Prostate gland (tissue), 2 donors: Measurements from ENCODE around the gene KANK2. TPM values are rescaled to one million over a fixed set of nuclear protein-coding genes. Genes with fewer than 3 reads are reported as not detected.
A peak's percentile ranks its signal among the peaks of the same experiment; 100 is the strongest.

Experiments used
- DNase-seq: peaks from one replicate; pipeline ENCODE4 v3.0.0-alpha.2; 2019; ENCODE audit warnings: low spot score
- H3K27ac ChIP-seq, 2 donors: fragments of 200-600 bp; sonication (generic); 2 replicates each; pipeline ENCODE4 v1.5.1; 2017 to 2019
- H3K27me3 ChIP-seq: fragments of 200-600 bp; sonication (generic); replicated peaks from 2 replicates; pipeline ENCODE4 v1.5.1; 2019; ENCODE audit not compliant: insufficient read depth
- H3K36me3 ChIP-seq, 2 donors: fragments of 200-600 bp; sonication (generic); 1 replicate in 1 of 2; 2 replicates in 1 of 2; pipeline versions ENCODE4 v1.5.1 to v1.8.1; 2017 to 2019
- H3K4me1 ChIP-seq: fragments of 200-600 bp; sonication (generic); replicated peaks from 2 replicates; pipeline ENCODE4 v1.5.1; 2019
- H3K4me3 ChIP-seq, 2 donors: fragments of 200-600 bp; sonication (generic); 2 replicates each; pipeline ENCODE4 v1.5.1; 2017 to 2019
- H3K9me3 ChIP-seq: fragments of 200-600 bp; sonication (generic); 2 replicates; pipeline ENCODE4 v1.5.1; 2017
- POLR2A ChIP-seq: fragments of 450-650 bp; IDR thresholded peaks from one replicate; pipeline ENCODE4 v1.6.1; 2016; ENCODE audit warnings: antibody characterized with exemption, mild to moderate bottlenecking
- POLR2AphosphoS5 ChIP-seq: sonication (generic); formaldehyde crosslinking; IDR thresholded peaks from one replicate; pipeline ENCODE4 v1.6.1; 2017; ENCODE audit warnings: antibody characterized with exemption
- WGBS: methylation state at CpG from one replicate; pipeline ENCODE4 v1.1.5; 2018; 5-methylcytosine and 5-hydroxymethylcytosine counted together
- intact Hi-C: fragments of 100-400 bp; cut with DNase I; formaldehyde crosslinking; loops from one replicate; pipeline ENCODE4 v1.14.2; 2022
- total RNA-seq, 2 donors: library from RNA; depleted of rRNA; stranded (reverse); fragments of >200 nt; gene quantifications; one replicate each; pipeline ENCODE4 v1.1.0, GENCODE V29; 2016
- TF ChIP-seq, protein P1 (sequence below), 4 experiments: fragments of 200-600 bp in 2 of 4; fragments of 450-650 bp in 2 of 4; sonication (generic) in 2 of 4; IDR thresholded peaks; 1 replicate in 3 of 4; 2 replicates in 1 of 4; pipeline ENCODE4 v1.5.1; 2016 to 2019; ENCODE audit warnings: antibody characterized with exemption in 4 of 4, mild to moderate bottlenecking in 2 of 4, moderate library complexity in 2 of 4

The KANK2 gene
- total RNA-seq, 2 donors from 2014 or later: 150 to 370 TPM

DNA sequence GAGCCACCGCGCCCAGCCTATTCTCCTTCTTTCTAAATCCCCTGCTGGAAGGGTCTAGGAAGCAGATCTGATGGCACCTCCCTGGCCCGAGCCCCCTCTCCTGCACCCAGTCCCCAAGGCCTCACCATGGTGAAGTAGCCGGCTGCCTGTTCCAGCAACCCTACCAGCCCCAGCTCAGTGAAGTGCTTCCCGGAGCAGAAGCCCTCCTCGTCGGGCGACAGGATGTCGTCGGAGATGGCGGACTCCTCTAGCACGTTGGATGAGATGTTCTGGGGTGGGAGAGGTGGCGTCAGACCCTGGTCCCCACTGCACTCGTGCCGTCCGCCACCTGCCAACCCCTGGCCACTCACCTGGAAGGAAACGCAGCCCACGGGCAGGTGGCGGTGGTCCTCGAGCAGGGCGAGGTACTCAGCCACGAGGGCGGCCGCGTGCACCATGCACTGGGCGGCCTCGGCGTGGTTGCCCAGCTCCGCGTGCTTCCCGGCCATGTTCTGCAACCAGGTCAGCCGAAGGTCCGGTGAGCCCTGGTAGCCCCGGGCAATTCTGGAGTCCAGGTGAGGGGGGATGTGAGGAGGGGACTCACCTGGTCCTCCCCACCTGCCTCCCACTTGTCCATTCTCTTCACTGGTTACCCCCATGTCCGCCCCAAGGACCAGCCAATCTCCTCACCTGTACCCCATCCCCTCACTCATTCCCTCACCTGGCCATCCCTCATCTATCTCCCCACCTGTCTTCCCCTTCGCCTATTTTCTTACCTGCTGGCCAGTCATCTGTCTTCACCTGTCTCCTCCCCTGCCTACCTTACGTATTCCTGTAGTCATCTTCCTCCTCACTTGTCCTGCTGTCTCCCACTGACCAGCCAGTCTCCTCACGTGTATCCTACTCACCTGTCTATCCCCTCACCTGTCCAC is 11.5 kb upstream of the KANK2 start:
- no peak for DNase-seq
- Histone ChIP-seq H3K9me3 (no peaks in the 10 kb centered on the region), H3K4me3 (no peak overlapping the region), H3K36me3 (no peaks in the 10 kb centered on the region), H3K27ac (no peak overlapping the region), H3K27me3 (no peaks in the 10 kb centered on the region), H3K4me1 (no peaks in the 10 kb centered on the region)
- TF ChIP-seq POLR2A (no peak), POLR2AphosphoS5 (no peak)
- TF ChIP-seq, protein P1, sequence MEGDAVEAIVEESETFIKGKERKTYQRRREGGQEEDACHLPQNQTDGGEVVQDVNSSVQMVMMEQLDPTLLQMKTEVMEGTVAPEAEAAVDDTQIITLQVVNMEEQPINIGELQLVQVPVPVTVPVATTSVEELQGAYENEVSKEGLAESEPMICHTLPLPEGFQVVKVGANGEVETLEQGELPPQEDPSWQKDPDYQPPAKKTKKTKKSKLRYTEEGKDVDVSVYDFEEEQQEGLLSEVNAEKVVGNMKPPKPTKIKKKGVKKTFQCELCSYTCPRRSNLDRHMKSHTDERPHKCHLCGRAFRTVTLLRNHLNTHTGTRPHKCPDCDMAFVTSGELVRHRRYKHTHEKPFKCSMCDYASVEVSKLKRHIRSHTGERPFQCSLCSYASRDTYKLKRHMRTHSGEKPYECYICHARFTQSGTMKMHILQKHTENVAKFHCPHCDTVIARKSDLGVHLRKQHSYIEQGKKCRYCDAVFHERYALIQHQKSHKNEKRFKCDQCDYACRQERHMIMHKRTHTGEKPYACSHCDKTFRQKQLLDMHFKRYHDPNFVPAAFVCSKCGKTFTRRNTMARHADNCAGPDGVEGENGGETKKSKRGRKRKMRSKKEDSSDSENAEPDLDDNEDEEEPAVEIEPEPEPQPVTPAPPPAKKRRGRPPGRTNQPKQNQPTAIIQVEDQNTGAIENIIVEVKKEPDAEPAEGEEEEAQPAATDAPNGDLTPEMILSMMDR (IDR thresholded peaks at IDR 0.05): no peak
- 89% methylated on average over 37 of the region's 38 CpGs for WGBS
- intact Hi-C loops: no loop called here

DNA sequence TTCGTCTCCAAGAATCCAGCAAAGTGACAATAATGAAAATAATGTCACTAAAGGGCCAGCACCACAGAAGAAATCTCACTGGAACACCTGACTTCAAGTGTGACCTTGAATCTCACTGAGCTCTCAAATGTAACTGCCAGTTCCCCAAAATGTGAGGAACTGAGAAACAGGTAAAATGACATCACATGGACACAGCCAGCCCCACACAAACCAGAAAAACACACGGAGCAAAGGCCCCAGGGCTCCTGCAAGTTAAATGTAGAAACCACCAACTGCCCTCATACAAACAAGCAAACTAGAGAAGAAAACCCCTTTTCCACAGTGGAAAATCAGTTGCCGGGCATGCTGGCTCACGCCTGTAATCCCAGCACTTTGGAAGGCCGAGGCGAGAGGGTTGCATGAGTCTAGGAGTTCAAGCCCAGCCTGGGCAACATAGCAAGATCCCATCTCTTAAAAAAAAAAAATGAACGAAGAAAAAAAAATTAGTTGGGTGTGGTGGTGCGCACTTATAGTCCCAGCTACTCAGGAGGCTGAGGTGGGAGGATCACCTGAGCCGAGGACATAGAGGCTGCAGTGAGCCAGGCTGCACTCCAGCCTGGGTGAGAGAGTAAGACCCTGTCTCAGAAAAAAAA is 8.7 kb upstream of the KANK2 start:
- Histone ChIP-seq H3K27ac (no peak overlapping the region), H3K4me3 (no peak overlapping the region), H3K4me1 (no peaks in the 10 kb centered on the region), H3K9me3 (no peaks in the 10 kb centered on the region), H3K27me3 (no peaks in the 10 kb centered on the region), H3K36me3 (no peaks in the 10 kb centered on the region)
- 79% methylated on average over 9 of the region's 9 CpGs for WGBS
- intact Hi-C loops: loop anchor here (2.0 kb wide), 1 partner anchor 173 kb away; no protein-coding TSS in a partner anchor
- no peak for DNase-seq
- TF ChIP-seq, protein P1 (IDR thresholded peaks at IDR 0.05): no peak
- TF ChIP-seq POLR2AphosphoS5 (no peak), POLR2A (no peak)

DNA sequence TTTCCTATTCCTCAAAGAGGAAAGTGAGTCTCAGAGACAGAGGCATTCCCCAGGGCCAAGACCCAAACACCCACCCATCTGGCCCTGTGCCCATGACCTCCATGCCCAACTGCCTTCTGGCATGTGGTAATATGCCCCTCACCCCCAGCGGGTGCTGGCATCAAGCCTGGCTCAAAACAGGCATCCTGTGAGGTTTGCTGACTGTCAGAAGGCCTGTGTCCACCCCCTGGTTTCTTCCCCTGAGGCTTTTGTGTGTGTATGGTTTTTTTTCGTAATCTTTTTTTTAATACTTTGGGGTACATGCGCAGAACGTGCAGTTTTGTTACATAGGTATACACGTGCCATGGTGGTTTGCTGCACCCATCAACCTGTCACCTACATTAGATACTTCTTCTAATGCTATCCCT is 7.6 kb upstream of the KANK2 start:
- no peaks in the 10 kb centered on the region for H3K9me3 ChIP-seq
- no peak overlapping the region for H3K4me3 ChIP-seq
- DNase-seq: no peak
- no peaks in the 10 kb centered on the region for H3K36me3 ChIP-seq
- H3K27ac ChIP-seq: peak overlapping the region; percentile 74 to 85
- WGBS: 42% methylated on average over 5 of the region's 5 CpGs
- no peaks in the 10 kb centered on the region for H3K27me3 ChIP-seq
- intact Hi-C loops: loop anchor here (1.0 to 5.0 kb wide), 3 partner anchors 68 to 268 kb away; no protein-coding TSS in a partner anchor
- TF ChIP-seq POLR2AphosphoS5: no peak
- TF ChIP-seq, protein P1 (IDR thresholded peaks at IDR 0.05): no peak
- no peak for TF ChIP-seq POLR2A
- no peaks in the 10 kb centered on the region for H3K4me1 ChIP-seq

DNA sequence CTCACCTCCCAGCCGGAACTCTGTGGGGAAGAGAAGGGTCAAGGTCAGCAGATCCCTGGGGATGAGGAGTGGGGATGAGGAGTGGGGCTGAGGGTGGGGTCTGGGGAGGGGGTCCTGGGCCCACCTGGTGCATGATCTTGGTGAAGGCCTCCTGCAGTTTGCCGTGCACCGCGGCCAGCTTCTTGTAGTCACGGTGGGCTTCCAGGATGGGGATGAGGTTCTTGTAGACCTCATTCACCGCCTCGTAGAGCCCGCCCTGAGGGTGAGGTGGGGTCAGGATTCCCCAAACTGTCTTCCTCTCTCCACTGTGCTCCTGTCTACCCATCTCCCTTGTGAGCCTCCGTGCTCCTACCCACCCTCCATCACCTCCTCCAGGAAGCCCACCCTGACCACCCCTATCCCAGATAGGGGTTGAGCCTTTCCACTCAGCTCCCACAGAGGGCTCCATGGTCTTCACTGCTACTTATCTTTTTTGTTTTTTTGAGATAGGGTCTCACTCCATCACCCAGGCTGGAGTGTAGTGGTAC is 6.8 kb upstream of the KANK2 start:
- Histone ChIP-seq H3K4me1 (no peaks in the 10 kb centered on the region), H3K36me3 (no peaks in the 10 kb centered on the region), H3K9me3 (no peaks in the 10 kb centered on the region), H3K27me3 (no peaks in the 10 kb centered on the region), H3K4me3 (no peak overlapping the region), H3K27ac (peak overlapping the region; percentile 74 to 85)
- intact Hi-C loops: loop anchor here (1.0 to 5.0 kb wide), 3 partner anchors 67 to 267 kb away; no protein-coding TSS in a partner anchor
- TF ChIP-seq POLR2A (no peak), POLR2AphosphoS5 (no peak)
- TF ChIP-seq, protein P1 (IDR thresholded peaks at IDR 0.05): peak in 1 of 4 experiments; percentile 8
- DNase-seq: no peak
- 76% methylated on average over 9 of the region's 9 CpGs for WGBS
